NCI-H1092 treated with DMSO at 0.1 percent for 48 hours (cell line): ENCODE data around the gene MMP24.

Experiments used
- DNase-seq: peaks from one replicate; lab custom pipeline; 2025; lab: John Stamatoyannopoulos, UW

Gene MMP24

DNA sequence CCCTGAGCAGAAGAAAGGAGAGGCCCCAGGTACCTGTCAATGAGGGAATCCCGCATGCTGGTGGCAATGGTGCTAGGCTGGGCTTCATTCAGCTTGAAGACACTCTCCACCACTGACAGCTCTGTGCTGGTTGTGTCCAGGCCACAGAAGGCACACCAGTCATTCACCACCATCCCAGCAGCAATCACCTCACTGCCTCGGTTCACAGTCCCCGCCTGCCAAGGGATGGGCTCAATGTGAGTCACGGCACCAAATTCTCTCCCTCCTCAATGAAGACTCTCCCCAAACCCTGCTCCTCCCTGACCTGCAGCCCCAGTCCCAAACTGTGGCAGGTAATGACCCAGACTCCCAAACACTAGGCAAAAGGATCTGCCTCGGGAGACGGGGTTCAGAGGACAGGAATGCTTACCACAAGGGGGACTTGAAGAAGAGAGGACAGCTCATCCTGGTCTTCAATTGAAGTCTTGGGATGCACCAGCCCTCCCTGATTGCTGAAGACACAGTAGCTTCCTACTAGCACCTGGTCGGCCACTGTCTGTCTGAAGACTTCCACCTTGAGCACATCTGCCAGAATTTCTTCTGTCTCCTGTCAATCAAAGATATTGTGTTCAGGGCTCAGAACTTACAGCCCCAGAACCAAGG is 53.2 kb downstream of the MMP24 start:
- DNase-seq: no peak

DNA sequence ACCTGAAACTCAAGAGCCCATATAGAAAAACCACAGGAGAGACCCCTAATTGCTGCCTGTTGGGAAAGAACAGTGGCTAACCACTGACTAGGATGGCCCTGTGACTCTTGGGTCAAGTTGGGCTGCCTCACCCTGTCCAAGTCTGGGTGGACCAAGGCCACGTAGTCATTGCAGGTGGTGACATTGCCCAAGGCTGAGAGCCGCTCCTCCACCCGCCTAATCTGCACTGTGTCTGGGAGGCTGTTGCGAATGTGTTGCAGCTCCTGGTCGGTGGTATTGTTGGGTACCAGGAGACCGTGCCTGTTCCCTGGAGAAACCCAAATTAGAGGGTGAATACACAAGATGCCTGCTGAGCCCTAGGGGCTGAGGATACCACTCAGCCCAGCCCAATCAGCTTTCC is 54.0 kb downstream of the MMP24 start:
- DNase-seq: no peak

DNA sequence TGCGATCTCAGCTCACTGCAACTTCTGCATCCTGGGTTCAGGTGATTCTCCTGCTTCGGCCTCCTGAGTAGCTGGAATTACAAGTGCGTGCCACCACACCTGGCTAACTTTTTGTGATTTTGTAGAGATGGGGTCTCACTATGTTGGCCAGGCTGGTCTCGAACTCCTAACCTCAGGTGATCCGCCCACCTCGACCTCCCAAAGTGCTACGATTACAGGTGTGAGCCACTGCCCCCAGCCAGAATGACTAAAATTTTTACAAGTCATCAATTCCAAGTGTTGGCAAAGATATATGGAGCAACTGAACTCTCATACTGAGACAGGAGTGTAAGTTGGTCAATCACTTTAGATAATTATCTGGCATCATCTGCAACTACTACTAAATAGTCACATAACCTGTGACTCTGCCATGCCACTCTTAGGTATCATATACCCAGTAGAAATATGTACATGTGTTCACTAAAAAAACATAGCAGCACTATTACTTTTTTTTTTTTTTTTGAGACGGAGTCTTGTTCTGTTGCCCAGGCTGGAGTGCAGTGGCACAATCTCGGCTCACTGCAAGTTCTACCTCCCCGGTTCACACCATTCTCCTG is 55.1 kb downstream of the MMP24 start:
- DNase-seq: no peak

DNA sequence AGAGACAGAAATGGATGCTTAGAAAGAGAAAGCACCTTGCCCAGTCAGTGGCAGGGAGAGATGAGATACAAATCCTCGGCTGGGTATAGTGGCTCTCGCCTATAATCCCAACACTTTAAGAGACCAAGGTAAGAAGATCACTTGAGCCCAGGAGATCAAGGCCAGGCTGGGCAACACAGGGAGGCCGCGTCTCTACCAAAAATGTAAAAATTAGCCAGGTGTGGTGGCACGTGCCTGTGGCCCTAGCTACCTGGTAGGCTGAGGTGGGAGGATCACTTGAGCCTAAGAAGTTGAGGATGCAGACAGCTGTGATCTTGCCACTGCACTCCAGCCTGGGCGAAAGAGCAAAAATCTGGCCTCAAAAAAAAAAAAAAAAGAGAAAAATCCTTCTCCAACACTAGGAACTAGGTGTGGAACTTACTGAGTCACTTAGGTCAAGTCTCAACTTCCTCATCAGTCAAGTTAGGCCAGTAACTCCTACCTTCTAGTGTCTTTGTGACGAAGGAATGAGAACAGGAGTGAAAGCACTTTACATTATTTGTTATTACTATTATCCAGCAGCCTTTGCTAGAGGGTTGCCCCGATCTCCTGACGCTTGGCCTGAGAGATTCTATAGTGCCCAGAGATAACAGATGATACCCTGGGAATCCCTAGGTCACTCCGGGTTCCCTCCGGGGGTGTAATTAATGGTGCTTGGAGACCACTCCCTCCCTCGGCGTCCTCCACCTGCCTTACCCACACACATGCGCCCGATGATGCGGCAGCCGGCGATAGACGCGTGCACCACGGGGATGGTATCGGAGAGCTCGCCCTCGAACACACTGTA is 57.2 kb downstream of the MMP24 start:
- no peak for DNase-seq

DNA sequence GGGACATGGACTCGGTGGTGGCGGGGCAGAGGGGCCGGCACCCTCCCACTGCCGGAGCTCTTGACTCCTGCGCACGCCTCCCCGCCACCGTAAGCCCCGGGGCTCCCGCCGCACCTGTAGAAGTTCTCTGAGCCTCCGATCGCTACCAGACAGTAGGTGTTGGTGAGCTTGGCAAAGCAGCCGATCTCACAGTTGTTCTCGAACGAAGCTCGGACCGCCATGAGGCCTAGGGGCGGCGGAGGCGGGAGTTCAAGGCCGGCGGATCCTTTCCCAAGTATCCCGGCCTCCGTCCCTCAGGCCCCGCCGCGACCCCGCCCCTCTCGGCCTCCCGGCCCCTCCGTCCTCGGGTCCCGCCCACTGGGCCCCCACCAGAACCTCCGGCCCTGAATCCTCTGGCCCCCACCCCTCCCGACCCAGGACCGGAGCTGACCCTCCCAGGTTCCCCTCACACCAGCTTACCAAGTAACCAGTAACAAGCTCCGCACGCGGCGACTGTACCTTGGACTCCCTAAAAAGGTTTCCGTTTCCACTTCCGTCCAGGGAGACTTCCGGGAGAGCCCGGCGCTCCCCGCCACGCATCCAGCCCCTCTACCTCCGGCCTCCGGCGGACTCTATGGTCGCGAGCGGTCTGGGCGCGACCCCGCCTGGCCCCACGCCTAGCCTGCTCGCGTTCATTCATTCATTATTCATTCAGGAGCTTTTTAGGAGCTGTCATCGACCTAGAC is 57.9 kb downstream of the MMP24 start, which contains the start of gene EIF6:
TSS of gene EIF6 (minus strand) at position 506 of the 725 bp plus-strand sequence. CDS start at position 221, 285 bp downstream.
- DNase-seq: peak; percentile 90

DNA sequence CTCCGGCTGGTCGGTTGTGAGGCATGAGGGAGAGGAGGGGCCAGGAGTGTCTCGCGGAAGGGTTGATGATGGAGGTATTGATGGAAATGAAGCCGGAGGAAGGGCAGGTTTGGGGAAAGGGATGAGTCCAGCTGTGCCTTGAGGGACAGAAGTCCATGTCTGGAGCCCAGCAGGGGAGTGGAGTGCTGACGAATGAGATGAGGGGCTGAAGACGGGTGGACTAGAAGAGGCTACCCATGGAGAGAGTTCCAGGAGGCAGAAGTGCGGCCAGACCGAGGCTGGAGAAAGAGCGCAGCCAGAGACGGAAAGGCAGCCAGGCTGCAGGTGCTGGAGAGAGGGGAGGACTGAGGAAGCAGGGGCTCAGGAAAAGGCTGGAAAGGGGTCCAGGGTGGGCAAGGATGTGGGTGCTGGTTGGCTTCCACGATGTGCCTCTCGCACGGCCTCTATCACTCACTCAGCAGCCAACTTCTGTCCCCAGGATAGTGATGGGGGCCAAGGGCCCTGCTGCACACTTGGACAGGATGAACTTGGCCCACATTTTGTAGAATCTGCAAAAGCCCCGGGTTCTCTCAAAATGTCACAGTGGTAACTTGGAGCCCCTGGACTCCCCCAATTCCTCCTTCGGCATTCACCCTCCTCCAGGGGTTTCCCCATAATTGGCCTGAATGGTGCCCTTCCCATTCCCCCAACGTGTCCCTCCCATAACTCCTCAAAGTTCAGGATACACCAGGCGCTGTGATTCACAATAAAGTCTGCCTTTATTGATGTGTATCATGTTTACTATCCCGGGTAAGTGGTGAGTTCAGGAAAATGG is 58.7 kb downstream of the MMP24 start:
- no peak for DNase-seq

DNA sequence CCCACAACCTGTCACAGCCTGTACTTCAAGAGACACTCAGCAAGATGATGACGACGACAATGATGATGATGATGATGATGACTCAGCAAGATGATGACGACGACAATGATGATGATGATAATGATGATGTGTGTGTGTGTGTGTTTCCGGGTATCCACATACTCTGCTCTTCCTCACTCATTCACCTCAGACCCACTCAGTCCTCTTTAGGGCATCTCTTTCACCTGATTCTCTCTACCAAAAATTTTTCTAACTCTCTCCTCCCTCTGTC is 59.3 kb downstream of the MMP24 start:
- DNase-seq: no peak

DNA sequence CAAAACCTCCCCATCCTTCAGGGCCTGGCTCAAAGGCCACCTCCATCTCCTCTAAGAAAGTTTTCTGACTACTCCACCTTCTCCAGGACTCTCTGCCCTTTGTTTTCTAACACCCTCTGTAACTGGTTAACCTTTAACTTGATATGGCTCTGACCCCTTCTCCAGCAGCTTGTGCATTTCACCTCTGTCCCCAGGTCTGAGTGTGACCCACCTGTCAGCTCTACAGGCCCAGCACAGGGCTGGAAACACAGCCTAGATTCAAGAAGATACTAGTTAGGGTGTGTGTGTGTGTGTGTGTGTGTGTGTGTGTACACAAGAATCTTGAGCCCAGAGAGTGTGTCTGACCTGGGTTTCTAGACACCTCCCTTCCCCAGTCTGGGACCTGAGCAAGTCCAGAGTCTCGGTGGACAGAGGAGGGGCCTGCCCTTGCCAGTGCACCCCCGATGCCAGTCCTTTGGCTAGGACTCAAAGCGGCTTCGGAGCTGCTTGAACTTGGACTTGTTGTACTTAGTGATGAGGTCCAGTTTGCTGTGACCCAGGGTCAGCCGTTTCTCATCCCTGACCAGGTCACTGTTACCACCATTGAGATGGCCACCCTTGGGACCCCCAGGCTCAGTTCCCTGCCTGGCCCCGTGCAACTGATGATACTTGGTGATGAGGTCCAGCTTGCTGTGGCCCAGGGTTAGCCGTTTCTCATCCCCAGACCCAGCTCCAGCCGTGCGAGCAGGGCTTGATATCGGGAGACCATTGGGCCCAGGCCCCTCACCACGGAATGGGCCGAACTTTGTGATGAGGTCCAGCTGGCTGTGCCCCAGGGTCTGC is 59.8 kb downstream of the MMP24 start:
- DNase-seq: no peak

DNA sequence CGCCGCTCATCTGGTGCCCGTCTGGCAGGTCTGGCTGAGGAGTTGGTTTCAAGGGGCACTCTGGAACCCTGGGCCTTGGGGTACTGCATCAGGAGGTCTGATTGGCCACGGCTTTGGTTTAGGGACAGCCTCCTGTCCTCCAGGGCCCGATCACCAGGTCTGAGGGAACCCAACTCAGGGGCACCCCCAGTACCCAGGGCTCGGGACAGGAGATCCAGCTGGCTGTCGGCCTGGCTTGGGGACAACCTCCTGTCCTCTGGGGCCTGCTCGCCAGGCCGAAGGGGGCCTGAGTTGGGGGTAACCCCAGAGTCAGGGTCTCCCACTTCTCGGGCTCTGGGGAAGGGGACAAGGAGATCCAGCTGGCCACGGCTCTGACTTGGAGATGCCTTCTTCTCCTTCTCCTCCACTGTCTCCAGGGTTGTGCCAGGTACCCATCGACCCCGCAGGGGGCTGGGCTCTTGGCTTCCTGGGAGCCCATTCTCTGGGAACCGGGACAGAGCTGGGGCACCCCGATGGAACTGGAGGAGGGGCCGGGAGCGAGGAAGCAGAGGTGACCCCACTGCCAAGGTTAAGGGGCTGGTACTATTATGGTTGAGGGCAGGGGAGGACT is 60.5 kb downstream of the MMP24 start:
- no peak for DNase-seq

DNA sequence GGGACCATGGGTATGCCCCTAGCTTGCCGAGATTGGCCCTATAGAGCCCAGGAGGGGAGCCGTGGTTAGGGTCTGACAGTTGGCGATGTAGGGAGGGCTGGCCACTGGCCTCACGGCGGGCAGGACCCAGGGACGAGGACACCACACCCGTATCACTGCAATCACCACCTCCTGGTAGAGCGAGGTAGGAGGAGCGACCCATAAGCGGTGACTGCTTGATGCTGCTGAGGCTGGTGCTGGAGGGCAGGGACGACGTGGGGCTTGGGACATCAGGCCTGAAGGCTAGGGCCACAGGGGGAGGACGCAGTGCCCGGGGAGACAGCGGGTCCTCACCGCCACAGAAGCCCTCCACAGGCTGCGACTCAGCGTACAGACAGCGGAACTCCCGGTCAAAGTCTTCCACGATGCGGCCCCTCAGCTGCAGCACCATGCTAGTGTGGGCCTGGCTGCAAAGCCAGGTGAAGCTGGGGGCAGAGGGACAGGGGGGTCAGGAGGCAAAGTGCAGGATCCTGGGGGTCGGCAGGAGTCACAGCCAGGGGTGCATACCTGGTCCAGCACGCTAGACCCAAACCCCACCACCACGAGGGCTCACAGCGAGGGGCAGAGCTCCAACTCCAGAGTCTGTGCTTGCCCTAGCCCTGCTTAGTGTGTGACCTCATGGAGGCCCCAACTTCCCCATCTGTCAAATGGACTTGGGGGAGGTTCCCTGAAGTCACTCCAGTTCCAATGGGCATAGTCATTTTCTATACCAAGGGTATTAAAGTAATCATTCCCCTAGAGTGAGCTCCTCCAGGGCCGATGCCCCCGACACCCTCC is 61.2 kb downstream of the MMP24 start:
- DNase-seq: no peak

DNA sequence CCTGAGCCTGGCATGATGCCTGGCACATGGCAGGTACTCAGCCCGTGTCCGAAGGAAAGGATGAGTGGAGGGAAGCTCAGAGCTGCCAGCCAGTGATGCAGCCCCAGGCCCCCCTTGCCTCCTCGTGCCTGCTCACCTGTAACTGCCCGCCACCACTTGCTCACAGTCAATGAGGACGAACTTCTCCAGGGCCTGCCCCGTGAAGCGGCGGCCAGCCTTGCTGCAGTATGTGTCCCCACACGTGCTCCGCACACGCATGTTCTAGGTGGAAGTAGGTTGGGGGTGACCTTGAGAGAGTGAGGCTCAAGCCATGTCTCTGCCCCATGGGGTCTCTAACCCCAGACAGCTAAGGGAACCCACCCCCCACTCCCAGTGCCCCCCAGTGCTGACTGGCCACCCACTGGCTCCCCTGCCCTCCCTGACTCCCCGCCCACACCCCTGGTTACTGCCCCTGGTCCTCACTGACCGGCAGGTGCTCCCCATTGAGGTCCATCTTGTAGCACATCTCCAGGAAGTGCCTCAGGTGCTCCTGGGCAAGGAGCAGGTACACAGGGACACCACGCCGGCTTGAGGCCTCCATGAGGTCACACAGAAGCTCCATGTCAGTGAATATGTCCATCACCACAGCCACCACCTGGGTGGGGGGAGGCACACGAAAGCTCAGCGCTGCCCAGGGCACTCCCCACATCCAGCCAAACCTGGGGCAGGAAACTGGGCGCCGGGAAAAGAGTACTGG is 62.0 kb downstream of the MMP24 start:
- no peak for DNase-seq

DNA sequence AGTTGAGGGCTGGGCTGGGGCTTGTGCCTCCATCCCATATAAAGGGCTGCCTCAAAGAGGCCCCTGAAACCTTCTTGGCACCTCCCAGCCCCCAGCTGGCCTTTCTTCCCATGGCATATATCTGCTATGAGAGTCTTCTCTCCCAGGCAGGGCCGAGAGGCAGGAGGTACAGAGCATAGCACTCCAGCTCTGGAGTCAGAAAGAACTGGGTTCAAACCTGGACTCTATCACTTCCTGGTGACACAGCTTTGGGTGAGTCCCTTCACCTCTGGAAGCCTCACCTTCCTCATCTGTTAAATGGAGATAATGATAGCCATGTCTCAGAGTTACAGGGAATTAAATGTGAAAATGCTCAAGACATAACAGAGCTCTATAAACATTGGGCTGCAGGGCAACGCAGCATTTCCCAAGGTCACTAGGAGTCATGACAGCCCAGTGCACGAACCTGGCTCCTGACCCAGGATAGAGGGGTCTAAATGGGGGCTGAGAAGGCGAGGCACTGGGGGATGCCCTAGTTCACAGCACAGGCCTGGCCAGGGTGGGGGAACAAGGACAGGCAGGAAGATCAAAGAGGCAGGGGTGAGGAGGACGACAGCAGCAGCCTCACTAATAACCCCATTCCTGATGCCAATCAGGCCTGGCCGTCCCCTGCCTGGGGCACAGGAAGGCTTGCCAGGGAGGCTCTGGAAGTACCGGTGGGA is 63.8 kb downstream of the MMP24 start:
- DNase-seq: no peak

DNA sequence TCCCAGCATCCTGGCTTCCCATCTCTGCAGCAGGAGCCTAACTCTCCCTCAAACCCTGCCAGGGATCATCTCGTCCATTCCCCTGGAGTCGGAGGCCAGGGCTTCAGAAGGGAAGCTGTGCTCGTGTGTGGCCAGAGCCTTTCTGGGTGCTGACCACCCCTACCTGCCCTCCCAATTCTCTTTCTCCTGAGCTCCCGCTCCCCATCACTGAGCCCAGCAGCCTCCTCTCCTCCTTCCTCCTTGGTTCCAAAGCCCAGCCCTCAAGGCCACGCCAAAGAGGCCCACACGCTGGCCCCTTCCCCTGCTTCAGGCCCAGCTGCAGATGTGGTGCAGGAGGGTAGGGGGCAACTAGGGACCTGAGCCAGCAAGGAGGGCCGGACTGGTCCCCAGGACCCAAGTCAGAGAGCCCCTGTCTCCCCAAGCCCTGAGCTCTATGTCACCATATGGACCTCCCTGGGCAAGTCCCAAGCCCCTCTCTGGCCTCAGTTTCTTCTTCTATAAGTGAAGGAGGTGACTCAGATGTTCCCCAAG is 64.5 kb downstream of the MMP24 start:
- DNase-seq: no peak

DNA sequence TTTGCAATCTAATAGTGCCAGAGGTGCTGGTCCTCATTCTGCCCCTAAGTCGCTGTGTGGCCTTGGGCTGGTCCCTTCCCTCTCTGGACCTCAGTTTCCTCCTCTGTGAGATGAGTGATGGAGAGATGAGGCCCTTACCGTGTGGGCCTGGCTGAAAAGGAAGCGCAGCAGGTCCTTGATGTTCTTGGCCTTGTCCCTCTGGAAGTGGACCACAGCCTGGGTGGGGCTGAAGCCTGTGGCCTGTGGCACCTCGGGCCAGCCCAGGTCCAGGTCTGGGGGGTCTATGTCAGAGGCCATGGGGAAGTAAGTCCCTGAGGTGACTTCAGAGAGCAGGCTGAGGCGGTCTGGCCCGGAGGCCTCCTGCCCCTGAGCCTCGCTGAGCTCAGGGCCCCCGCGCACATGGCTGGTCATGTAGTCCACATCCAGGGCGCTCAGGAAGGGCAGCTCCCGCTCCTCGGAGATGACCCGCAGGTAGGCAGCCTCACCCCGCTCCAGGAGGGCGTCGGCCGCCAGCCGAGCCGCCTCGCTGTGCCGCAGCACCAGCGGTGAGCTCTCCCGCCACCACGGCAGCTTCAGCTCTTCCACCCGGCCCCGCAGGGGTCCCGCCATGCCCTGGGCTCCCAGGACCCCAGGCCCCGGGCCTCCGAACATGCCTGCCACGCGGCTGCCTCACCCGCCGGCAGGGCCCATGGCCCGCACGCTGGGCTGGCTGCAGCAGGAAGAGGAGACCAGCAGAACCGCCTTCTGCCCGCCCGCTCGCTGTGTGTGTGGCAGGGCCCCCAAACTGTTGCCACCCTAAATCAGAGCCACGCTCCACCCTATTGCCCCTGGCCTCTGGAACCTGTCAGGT is 65.4 kb downstream of the MMP24 start, which contains the start of gene FAM83C:
TSS of gene FAM83C (minus strand) at position 772 of the 850 bp plus-strand sequence. CDS start at position 651, 121 bp downstream.
- no peak for DNase-seq

DNA sequence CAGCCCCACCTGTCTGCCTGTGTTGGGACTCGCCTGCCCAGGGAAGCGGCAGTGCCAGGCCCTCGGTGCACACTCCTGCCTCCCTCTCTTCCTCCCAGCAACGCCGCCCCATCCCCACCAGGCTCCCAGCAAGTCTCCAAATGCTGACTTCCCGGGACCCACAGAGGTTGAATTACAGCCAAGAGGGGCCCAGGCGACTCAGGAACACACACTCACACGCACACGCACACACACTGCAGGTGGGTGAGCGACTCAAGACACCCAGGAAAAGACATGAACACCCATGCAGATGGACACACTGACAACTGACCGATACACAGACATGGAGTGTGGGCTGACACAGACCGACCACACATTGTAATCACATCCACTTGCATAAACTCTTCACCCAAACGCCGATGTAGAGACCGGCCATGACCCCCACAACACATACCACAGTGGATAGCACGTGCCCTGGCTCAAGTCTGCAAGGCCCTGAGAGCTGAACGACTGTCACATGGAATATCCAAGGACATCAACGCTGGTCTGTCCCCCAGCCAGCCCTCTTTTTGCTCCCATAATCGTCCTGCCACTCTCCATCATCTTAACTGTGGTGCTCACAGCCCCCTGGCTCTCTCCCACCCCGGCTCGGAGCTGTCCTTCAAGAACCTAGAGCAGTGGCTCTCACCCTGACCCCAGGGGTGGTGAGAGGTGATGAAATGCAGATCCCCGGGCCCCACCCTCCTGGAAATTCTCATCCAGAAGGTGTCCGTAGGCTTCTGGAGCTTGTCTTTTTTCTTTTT is 66.2 kb downstream of the MMP24 start:
- no peak for DNase-seq
